HS-27A (cell line): ENCODE measurements around the gene KRTAP9-9.
"Not testable (repeated sequence)": the region's sequence is repeated elsewhere in the genome, so short reads cannot be mapped to it uniquely, and the experiment has no call there.

Experiments used
- DNase-seq: peaks from one replicate; pipeline ENCODE4 v3.0.0-alpha.2; 2012; ENCODE audit warnings: low read depth, missing footprints

Gene KRTAP9-9

DNA sequence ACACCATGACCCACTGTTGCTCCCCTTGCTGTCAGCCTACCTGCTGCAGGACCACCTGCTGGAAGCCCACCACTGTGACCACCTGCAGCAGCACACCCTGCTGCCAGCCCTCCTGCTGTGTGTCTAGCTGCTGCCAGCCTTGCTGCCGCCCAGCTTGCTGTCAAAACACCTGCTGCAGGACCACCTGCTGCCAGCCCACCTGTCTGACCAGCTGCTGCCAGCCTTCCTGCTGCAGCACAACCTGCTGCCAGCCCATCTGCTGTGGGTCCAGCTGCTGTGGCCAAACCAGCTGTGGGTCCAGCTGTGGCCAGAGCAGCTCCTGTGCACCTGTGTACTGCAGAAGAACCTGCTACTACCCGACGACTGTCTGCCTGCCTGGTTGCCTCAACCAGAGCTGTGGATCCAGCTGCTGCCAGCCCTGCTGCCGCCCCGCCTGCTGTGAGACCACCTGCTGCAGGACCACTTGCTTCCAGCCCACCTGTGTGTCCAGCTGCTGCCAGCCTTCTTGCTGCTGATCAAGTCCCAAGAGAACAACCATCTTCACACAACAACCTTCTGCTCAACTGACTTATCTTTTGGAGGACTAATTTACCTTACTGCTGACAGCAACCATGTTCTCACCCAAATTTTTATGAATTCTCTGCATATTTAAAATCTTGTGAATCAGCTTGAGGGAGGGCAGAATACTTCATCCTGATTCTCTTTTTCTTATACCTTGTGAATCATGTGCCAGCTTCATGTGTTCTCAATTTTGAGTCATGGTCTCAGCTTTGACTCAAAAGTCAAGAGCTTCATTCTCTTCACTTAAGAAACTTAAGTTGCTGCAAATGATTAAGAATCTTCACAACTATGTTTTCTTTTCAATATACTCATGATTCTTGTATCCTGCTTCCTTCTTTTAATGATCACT is at the start of gene KRTAP9-9:
Gene KRTAP9-9, plus strand, starts transcription at position 4 of the 910 bp plus-strand sequence.
- not testable (repeated sequence) for DNase-seq

- DNase-seq, result no peak
Measured at GRCh38 chr17:41211845-41212466, 43.2 kb upstream of the KRTAP9-9 start.

DNA sequence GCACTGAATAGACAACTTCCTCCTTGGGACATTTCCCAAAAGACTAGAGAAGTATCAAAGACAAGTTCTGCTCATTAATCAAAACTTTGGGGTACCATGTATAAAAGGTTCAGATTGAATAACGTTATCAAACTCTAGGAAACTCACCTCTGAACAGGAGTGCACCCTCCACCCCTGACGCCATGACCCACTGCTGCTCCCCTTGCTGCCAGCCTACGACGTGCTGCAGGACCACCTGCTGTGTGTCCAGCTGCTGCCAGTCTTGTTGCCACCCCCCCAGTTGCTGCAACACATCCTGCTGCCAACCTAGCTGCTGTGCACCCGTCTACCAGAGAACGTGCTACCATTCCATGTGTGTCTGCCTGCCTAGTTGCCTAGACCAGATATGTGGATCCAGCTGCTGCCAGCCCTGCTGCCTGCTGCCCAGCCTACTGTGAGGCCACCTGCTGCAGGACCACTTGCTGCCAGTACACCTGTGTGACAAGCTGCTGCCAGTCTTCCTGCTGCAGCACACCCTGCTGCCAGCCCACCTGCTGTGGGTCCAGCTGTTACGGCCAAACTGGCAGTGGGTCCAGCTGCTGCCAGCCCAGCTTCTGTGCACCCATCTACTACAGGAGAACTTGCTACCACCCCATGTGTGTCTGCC is 42.5 kb upstream of the KRTAP9-9 start:
- DNase-seq, result no peak

- no peak for DNase-seq
Measured at GRCh38 chr17:41215681-41216080, 39.5 kb upstream of the KRTAP9-9 start.

DNA sequence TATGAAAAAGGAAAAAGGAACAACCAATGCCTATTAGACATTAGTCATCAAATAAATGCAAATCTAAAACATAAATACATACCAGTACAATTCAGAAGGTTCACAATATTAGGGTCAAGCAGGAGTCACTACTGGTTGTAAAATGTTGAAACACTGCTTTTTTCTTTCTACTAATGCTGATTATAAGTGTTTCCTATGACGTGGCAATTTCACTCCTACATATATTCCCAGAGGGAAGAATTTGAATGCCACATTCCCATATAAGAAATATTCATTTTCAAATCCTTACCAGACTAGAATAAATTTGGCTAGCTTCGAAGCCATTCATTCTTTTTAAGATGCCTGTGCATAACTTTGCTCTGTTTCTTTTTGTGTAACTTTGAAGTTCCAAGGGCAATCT is 31.4 kb upstream of the KRTAP9-9 start:
- no peak for DNase-seq

- no peak for DNase-seq
Measured at GRCh38 chr17:41226051-41226450, 29.1 kb upstream of the KRTAP9-9 start.

GRCh38 chr17:41226598-41227095 is 28.5 kb upstream of the KRTAP9-9 start, which contains the start of gene KRTAP9-2:
KRTAP9-2 (plus strand) TSS chr17:41226648; CDS start chr17:41226655, 7 bp downstream.
- DNase-seq, result not testable (repeated sequence)

GRCh38 chr17:41230094-41230493 is 25.1 kb upstream of the KRTAP9-9 start:
- DNase-seq, result no peak

DNA sequence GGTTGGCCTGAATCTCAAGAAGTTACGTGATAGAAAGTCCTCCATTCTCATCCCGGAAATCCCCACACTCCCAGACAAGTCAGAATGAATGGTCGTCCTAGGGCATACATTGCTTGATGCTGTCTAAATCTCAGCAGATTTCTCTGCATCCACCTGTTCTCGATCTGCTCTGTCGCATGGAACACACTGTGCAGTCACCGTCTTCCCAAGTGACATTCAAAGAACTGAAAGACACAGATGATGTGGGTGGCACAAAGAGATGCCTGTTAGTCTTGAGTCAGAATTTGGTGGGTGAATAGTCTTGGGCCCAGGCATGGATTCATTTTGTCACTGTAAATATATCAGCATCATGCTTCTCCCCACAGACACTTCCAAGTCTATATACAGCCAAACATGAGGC is 23.5 kb upstream of the KRTAP9-9 start:
- DNase-seq, result no peak

GRCh38 chr17:41232399-41233105 is 22.6 kb upstream of the KRTAP9-9 start, which contains the start of gene KRTAP9-3:
KRTAP9-3 (plus strand) TSS chr17:41232449; CDS start chr17:41232502, 53 bp downstream.
- DNase-seq, result not testable (repeated sequence)

DNA sequence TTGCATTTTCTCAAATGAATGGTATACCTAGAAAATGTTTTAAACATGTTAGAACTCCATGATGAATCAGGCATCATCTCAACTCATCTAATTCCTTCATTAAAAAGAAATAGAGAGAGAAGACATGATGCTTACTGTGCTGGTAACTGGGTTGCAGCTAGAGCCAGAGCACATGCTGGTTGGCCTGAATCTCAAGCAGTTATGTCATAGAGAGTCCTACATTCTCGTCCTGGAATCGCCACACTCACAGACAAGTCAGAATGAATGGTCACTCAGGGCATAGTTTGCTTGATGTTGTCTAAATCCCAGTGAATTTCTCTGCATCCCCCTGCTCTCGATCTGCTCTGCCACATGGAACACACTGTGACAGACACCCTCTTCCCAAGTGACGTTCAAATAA is 18.1 kb upstream of the KRTAP9-9 start:
- DNase-seq, result not testable (repeated sequence)

GRCh38 chr17:41237949-41238437 is 17.2 kb upstream of the KRTAP9-9 start, which contains the start of gene KRTAP9-8:
KRTAP9-8 (plus strand) TSS chr17:41237999; CDS start chr17:41238052, 53 bp downstream.
- DNase-seq, result not testable (repeated sequence)

- DNase-seq, result not testable (repeated sequence)
Measured at GRCh38 chr17:41246995-41247787, 8.0 kb upstream of the KRTAP9-9 start.

- DNase-seq, result not testable (repeated sequence)
Measured at GRCh38 chr17:41249637-41250240, 5.4 kb upstream of the KRTAP9-9 start, which contains the start of gene KRTAP9-4. KRTAP9-4 (plus strand) TSS chr17:41249687; CDS start chr17:41249721, 34 bp downstream.

DNA sequence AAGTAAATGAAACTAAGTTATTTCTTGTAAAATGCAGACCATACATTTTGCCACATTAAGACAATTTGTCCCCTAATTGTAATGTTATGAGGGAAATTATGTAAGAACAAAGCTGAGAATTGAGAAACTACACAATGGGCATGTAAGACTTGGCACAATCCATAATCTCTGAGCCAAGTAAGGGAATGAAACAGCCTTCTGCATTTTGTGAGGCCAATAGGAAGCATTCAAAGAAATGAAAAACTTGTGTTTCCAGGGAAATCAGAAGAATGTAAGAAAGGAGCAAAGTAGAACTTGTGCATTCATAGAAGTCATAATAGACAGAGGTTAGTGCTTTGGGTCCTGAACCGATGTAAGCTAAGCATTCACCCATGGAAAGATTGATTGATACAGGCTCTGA is 3.9 kb upstream of the KRTAP9-9 start:
- DNase-seq, result no peak

GRCh38 chr17:41254861-41255260 is 323 bp upstream of the KRTAP9-9 start:
- DNase-seq, result no peak

GRCh38 chr17:41256291-41256685 is 1.1 kb downstream of the KRTAP9-9 start:
- DNase-seq, result no peak

GRCh38 chr17:41258406-41258805 is 3.2 kb downstream of the KRTAP9-9 start:
- DNase-seq, result no peak

GRCh38 chr17:41263212-41263611 is 8.0 kb downstream of the KRTAP9-9 start:
- no peak for DNase-seq

DNA sequence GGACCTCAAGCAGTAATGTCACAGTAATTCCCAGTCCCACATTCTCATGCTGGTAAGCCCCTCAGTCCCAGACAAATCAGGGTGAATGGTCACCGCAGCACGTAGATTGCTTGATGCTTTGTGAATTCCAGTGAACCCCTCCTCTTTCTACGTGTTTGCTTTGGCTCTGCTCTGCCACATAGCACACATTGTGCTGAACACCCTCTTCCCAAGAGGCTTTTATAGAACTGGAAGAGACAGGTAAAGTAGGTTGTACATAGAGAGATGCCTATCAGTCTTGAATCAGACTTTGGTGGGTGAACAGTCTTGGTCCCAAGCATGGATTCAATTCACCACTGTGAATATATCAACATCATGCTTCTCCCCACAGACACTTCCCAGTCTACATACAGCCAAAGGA is 9.4 kb downstream of the KRTAP9-9 start:
- DNase-seq, result no peak
